Amniotic epithelial cell (primary cell): ENCODE results near the gene C1orf159.
"Not testable (repeated sequence)": the region's sequence is repeated elsewhere in the genome, so short reads cannot be mapped to it uniquely, and the experiment has no call there.

Source experiments
- DNase-seq: peaks from one replicate; pipeline ENCODE4 v3.0.0-alpha.2; 2010; ENCODE audit warnings: low read depth

C1orf159 gene

DNA sequence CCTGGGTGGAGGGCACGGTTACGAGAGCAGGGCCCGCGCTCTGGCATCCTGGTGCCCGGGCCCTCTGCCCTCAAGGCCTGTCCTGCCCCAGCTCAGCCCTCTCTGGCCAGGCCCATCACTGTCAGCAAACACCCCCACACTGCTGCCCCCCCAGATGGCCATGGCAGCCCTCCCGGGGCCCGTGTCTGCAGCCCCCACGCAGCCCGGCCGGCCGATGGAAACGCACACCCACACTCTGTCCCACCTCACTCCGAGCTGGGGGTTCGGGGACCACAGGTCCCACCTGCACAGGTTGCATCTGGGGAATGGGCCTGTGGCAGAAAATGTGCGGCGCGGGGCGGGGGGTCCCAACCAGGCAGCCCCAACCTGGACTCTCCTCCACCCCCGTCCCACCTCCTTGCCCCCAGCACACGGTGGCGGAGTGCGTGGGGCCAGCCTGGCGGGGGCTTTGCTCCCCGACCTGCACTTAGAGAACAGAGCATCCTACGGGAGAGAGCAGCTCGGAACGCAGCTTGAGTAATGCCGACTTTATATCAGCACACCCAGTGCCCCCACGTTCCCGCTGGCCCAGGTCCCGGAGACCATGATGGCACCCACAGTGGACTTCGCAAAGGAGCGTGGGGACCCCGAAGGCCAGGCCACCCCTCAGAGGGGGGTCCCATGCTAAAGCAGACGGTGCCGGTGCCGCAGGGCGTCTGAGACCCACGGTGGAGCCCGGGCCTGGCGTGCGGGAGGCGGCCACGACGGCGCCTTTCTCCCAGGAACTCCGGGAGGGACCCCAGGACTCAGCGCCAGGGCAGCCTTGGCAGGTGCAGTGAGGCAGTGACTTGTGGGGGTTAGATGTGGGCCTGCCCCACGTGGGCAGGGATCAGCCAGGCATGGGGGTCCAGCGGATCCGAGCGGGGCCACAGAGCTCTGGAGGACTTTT is 34.3 kb downstream of the C1orf159 start:
- no peak for DNase-seq

DNA sequence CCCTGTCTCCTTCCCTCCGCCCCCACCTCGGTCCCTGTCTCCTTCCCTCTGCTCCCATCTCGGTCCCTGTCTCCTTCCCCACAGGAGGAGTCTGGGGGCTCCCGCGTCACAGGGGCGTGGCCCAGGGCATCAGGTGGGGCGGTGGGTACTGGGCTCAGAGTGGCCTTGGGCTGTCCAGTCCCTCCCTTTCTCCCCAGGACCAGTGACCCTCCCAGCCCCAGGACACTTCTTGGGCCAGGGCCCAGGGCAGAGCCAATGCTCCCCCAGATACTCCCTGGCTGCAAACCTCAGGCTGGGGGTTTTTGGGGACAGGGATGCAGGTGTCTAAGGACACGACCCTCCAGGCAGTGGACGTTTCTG is 35.0 kb downstream of the C1orf159 start:
- no peak for DNase-seq

DNA sequence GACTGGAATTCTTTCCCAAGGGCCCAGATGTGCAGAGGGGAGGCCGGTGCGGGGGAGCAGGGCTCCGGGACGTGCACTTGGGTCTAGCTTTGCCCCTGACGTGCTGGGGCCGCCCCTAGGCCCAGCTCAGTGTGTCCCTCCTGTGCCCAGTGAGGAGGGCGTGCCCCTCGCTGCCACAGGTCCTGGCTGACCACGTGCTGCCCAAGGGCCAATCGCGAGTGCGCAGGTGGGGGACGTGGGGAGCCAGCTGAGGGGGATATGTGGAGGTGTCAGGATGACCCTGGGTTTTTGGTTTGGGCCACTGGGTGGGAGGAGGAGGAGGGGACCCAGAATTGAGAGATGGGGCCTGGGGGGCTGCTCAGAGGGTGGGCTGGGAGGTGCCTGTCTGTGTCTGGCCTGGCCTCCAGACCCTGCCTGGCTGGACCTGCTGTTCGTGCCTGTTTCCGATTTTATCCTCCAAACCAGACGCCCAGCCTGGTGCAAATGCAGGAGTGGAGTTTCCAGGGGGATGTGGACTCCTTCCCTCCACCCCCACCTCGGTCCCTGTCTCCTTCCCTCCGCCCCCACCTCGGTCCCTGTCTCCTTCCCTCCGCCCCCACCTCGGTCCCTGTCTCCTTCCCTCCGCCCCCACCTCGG is 35.6 kb downstream of the C1orf159 start:
- DNase-seq = peak; percentile 10

DNA sequence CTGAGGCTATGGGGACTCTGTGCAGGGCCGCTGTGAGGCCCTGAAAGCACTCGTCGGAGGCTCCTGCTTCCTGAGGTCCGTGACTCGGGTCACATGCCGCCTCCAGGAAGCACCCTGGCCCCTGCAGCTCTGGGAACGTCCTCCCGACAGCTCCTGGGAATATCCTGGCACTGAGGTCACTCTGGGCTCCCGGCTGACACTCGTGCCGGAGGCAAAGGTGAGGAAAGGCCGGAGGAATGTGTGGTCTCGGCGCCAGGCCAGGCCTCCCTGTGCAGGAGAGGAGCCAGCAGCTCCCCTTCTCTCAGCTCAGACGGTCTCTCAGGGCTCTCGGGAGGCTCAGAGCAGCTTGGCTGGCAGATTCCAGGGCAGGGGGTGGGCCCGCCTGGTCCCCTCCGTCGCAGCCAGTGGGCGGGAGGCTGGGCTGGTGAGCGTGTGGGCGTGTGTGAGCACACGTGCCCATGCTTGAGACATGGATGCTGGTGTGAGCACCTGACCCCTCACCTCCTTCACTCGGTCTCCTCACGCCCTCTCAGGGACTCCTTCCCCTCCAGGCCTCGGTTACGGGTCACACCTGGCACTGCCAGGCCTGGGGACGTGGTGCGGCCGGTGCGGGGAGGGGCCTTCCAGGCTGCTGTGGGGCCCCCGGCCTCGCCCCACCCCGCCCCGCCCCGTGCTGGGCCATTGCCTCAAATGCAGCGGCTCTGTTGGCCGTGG is 36.3 kb downstream of the C1orf159 start:
- DNase-seq = peak; percentile 80

DNA sequence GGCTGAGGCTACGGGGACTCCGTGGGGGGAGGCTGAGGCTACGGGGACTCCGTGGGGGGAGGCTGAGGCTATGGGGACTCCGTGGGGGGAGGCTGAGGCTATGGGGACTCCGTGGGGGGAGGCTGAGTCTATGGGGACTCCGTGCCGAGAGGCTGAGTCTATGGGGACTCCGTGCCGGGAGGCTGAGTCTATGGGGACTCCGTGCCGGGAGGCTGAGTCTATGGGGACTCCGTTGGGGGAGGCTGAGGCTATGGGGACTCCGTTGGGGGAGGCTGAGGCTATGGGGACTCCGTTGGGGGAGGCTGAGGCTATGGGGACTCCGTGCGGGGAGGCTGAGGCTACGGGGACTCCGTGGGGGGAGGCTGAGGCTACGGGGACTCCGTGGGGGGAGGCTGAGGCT is 38.5 kb downstream of the C1orf159 start:
- DNase-seq = not testable (repeated sequence)

DNA sequence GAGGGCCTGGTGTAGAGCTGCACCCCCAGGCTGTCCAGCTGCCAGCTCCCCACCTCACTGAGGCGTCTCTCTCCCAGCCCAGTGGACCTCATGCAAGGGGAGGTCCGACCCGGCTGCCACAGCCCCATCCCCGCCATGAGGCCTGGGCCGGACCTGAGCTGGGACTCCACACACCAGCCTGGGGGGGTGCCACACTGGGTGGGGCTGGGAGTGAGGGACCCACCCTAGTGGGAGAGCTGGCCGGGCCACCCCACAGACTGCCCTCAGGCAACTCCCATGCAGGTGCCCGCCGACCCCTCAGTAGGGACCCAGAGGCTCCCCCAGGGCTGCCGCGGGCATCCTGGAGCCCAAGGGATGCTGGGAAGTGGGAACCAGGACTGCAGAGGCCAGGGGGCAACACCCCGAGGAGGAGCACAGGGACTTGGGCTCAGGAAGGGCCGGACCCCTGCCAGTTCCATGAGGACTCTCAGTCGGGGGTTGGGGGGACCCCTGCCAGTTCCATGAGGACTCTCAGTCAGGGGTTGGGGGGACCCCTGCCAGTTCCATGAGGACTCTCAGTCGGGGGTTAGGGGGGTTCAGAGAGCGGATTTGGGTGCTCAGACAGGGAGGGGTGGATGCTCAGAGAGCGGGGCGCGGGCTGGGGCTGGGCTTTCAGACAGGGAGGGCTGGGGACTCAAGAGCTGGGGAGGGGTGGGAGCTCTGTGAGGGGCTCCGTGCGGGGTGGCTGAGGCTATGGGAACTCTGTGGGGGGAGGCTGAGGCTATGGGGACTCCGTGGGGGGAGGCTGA is 40.5 kb downstream of the C1orf159 start:
- no peak for DNase-seq

DNA sequence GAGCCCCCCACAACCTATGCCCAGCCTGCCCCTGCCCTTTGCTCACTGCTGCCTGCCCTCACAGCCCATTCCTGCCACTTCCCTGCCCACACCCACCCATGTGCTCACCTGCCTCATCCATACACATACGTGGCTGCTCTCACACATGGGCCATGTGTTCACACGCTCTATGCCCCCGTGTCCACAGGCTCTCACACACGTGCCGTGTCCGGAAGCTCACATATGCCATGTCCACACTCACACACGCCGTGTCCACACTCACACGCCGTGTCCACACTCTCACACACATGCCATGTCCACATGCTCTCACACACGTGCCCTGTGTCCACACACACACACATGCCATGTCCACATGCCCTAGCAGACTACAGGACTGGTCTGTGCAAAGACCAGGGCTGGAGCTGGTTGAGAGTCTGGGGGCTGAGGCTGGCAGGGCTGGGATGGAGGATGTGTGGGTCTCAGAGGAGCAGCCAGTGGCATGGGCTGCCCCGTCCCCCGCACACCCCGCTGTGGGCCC is 41.2 kb downstream of the C1orf159 start:
- no peak for DNase-seq

DNA sequence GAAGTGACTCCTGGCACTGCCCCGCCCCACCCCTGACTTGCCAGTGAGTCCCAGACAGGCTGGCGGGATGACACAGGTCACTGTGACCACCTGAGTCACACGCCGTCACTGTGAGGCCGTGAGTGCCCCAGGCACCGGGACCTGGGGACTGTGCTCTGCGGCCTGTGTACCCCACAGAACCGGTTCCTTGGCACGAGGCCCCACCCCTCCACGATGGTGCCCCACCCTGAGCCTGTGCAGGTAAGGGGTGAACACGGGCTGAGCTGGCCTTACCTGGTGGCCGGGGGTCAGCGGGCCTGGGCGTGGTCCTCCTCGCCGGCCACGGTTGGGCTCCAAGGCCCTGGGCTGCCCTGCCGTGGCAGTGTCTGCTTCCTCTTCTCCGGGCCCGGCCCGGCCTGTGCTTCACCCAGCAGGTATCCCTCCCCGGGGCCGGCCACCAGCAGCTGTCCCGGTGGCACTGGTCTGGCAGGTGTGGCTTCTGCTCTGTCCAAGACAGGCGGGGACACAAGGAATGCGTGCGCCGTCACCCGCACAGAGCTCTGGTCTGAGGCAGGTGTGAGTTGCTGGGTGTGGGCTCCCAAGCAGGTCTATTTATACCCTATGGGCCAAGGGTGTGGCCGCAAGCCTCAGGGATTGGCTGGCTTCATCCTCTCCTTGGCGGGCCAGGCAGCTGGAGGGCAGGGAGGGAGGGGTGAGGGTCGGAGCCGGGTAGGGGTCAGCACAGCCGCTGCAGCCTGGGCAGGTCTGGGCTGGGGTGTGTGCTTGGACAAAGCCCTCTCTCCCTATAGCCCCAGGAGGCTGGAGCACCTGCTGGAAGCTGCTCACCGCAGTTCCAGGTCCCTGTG is 41.9 kb downstream of the C1orf159 start, which contains the start of gene RNF223:
TSS of gene RNF223 (minus strand) at position 564 of the 845 bp plus-strand sequence. CDS start 1,740 bp downstream, outside the sequence.
- no peak for DNase-seq

DNA sequence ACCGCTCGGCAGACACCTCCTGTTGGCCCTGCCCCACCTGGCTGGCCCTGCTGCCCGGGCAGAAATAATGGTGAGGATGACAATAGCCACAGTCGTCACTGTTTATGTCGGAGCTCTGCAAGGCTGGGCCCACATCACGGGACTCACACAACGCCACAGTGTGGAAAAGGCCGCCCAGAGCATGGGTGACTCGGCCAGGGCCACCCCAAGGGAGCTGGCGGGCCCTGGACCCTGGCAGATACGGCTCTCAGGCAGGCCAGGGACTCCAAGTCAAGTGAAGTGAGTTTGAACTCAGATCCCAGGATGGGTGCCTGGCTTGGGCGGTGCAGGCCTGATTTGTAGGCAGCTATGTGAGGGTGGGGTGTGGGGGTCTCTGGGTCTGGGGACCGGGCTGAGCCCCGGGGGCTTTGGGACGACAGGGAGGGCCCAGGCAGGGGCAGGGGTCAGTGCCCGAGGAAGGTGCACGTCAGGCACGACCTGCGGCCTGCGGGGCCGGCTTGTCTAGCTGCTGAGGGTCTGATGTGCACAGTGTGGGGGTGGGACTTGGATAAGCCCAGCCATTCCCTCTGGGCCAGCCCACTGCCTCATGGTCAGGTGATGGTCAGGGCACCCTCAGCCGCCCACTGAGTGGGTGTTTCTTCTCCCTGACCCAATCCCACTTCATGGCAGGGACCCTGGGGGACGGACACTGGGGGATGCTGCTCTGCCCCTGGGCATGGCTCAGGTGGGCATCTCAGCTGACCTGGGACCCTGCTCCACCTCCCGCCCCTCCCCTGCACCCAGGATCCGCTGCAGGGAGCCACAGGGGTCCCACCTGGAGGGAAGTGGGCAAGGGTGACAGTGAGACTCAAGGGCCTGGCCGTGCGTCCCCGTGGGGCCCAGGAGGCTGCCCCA is 42.8 kb downstream of the C1orf159 start:
- no peak for DNase-seq

DNA sequence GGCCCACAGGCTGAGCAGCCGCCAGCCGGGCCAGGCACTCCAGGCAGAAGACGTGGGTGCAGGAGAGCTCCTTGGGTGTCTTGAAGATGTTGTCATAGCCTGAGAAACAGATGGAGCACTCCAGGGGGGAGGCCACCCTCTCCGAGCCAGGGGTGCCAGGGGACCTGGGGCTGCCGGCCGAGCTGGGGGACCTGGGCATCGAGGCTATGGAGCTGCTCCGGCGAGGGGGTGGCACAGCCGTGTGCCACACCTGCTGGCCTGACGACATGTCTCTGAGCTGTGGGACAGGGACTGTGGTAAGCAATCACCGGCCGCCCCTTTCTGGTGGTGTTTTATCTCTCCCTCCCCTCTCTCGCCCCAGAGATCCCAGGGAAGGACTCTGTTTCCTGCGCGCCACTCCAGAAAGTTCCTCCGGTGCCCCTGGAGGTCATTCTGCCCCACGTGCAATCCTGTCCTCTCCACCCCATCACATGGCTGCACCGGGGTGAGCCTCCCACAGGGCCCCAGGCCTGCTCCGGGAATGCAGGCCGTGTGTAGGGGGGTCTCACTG is 43.5 kb downstream of the C1orf159 start:
- no peak for DNase-seq

DNA sequence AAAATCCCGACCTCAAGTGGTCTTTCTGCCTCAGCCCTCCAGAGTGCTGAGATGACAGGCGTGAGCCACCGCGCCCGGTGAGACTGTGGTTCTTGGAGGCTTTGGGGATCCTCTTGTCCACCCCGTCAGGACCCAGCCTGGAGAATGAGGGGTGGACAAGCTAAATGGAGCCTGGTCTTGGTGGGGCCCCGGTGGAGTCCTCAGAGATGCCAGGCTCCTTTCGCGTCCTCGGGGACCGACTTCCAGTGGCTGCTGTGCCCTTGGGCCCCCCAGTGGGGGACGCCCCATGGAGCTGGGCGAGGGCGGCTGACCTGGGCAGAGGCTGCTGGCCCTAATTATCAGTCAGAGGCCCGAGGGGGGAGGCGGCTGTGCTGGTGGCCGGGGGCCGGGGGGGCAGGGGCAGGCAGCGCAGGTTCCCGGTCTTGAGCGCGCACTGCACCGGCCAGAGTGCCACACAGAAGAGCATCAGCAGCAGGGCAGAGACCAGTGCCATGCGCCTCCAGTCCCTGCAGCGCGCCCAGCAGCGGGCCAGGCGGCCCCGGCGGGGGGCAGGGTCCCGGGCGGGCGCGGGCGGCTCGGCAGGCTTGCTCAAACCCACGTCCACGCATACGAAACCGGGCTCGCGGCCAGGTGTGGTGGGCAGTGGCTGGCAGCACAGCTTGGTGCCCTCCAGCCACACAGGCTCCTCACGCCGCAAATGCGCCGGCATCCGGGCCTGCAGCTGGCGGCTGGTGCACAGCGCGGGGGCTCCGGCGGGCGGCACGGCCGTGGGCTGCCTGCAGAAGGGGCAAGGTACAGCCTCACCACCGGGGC is 44.2 kb downstream of the C1orf159 start:
- no peak for DNase-seq

DNA sequence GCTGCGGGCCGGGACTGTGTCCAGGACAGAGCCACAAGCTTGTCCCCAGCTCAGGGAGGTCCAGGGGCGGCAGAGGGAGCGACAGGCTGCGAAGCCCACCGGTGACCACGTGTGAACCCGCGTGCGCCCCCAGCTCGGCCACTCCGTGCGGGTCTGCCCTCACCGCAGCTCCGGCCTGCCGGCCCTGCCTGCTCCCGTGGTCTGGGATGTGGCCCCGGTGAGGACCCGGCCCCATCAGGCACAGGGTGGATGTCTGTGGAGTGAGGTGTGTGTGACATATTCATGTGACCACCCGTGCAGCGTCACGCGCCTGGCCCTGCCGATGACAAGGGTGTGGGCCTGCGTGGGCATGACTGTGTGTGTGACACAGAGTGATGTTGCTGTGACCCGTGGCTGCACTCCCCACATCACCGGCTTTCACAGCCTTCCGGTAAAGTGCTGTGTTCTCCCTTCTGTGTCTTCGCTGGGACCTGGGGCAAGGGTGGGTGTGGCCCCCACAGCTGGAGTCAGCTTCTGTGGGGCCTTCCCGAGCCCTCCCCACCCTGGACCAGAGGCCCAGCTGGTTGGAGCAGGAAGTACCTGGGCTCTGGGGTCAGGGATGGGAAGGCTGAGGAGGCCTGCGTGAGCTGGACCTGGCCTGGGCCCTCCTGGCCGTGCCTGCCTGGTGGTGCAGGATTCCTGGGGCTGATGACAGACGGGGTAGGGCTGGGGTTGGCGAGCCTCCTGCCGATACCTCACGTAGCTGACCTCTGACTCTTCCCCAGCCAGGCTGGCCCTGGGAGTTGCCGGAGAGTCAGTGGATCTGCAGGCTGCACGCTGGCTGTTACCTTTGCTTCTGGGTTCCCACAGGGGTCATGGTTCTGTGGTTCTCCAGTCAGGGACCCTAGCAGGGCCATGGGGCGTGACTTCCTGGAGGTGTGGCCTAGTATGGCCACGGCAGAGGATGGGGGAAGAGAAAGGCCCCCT is 45.9 kb downstream of the C1orf159 start:
- DNase-seq = no peak

DNA sequence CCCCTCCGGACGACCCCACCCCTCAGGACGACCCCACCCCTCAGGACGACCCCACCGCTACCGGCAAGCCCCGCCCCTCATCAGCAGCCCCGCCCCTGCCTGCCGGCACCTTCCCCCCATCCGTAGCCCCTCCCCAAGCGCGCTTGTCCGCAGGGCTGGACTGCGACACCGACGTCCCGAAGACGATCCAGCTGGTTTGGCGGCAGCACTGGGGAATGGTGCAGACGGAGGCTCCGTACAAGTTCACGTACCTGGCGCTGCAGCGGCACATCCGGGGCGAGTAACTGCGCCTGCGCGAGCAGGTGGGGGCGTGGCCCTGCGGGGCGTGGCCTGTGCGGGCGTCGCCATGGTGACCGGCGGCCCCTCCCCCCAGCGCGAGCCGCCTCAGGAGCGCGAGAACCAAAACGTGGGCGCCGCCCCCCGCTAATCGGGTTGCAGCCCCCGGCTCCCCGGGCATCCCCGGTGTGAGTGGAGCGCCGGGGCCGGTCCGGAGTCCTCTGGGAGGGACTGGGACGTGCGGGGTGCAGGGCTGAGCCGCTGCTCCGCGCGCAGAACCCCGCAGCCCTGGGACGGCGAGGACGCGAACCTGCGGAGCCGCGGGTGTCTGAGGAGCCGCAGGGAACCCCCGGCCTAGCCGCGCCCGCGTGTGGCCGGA is 46.7 kb downstream of the C1orf159 start:
- peak; percentile 31 for DNase-seq

DNA sequence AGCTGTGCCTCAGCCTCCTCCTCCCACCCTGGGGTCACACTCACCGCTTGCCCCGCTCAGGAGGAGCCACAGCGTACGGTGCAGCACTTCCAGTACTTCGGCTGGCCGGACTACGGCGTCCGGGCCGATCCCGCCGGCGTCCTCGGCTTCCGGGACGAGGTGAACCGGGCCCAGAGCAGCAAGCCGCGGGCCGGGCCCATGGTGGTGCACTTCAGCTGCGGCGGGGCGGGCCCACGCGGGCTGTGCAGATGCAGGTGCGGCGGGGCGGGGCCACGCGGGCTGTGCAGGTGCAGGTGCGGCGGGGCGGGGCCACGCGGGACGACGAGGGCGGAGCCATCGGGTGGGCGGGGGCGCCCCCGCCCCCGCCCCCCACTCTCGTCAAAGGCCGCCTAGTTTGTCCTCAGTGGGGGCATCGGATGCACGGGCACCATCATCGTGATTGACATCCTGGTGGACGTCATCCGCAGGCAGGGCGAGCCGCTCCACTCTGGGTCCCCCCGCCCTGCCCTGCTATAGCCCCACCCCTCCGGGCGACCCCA is 47.3 kb downstream of the C1orf159 start:
- DNase-seq = no peak

DNA sequence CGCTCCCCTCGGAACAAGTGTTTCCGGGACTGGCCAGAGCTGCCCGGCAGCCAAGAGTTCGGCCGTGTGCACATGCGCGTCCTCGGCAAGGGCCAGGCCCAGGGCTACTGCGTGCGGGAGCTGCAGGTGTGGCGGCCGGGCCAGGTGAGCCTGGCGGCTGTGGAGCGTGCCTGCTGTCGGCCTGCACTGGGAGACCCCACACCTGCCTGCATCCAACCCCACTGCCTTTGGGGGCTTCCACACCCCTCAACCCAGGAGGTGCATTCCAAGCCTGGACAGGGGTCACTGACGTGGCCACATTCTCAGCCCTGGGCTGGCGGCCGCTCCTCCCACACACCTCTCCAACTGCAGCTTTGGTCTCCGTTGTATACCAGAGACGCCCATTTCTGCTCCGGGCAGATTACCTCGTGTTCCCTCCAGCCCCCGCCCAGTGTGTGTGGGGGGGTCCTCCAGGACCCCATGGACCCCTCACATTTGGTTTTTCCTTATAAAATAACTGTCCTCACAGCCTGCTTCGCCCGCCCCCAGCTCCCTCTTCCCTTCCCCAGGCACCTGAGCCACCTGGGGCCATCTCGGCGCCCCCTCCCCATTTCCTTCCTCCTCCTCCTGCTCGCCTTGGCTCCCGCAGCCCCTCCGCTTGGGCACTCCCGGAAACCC is 47.9 kb downstream of the C1orf159 start:
- no peak for DNase-seq

DNA sequence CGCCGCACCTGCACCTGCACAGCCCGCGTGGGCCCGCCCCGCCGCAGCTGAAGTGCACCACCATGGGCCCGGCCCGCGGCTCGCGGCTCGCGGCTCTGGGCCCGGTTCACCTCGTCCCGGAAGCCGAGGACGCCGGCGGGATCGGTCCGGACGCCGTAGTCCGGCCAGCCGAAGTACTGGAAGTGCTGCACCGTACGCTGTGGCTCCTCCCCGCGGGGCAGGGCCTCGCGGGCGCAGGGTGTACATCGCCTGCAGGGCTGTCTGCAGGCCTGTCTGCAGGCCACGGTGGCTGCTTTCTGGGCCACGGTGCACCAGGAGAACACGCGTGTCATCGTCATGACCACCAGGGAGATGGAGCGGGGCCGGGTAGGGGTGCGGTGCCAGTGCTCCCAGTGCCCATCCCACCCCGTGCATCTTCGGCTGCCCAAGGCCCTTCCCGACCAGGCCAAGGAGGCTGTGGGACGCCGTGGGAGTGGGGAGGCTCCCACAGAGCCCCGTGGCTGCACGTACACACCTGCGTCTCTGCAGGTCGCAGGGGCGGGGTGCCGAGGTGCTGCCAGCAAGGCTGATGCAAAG is 48.5 kb downstream of the C1orf159 start:
- DNase-seq = no peak
